HUES64 (cell line): ENCODE data around the gene MYO18A.
"Not testable (repeated sequence)": the region's sequence is repeated elsewhere in the genome, so short reads cannot be mapped to it uniquely, and the experiment has no call there.

Experiments
- H3K27ac ChIP-seq: 2 replicates; pipeline ENCODE4 v1.7.0; 2013; ENCODE audit warnings: low read depth, low read length, inconsistent platforms
- H3K27me3 ChIP-seq: 2 replicates; pipeline ENCODE4 v1.6.1; 2013; ENCODE audit warnings: mild to moderate bottlenecking, low read length; ENCODE audit not compliant: insufficient read depth
- H3K36me3 ChIP-seq: 2 replicates; pipeline ENCODE4 v1.6.1; 2013; ENCODE audit warnings: mild to moderate bottlenecking, low read length; ENCODE audit not compliant: insufficient read depth
- H3K4me1 ChIP-seq: 2 replicates; pipeline ENCODE4 v1.6.1; 2013; ENCODE audit warnings: mild to moderate bottlenecking, low read length, moderate library complexity; ENCODE audit not compliant: insufficient read depth
- H3K4me3 ChIP-seq: 2 replicates; pipeline ENCODE4 v1.5.1; 2013; ENCODE audit warnings: mild to moderate bottlenecking, low read length, moderate library complexity
- H3K9ac ChIP-seq: 2 replicates; pipeline ENCODE4 v1.6.1; 2013; ENCODE audit warnings: mild to moderate bottlenecking, low read depth, low read length
- H3K9me3 ChIP-seq: 2 replicates; pipeline ENCODE4 v1.6.1; 2013; ENCODE audit warnings: low read depth, low read length; ENCODE audit not compliant: insufficient read depth
- WGBS: fragments of 150-250, 120-280 bp; methylation state at CpG from one replicate; pipeline ENCODE4 v1.1.7; 2013; ENCODE audit warnings: missing lambda C conversion rate; 5-methylcytosine and 5-hydroxymethylcytosine counted together

Gene MYO18A

DNA sequence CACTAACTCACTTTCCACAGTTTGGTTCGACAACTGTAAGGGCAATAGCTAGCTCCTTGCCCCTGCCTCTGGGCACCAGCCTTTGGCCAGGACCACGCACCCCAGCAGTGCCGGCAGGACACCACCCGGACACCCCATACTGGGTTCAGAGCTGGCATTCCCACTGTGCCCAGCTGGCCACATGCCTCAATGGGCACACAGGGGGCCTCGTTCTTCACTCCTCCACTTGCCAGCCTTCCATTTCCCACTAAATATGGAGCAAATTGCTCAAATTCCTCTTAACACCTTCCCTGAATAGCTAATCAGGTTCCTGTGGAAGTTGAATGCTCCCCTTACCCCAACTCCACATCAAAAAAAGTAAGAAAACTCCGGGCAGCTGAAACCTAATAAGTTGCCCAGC, 84.8 kb downstream of the MYO18A start:
- Histone ChIP-seq H3K9me3 (no peaks in the 10 kb centered on the region), H3K36me3 (peaks cover 53% of the 10 kb centered on the region), H3K9ac (no peak overlapping the region), H3K4me3 (no peak overlapping the region), H3K27me3 (no peaks in the 10 kb centered on the region), H3K4me1 (no peaks in the 10 kb centered on the region), H3K27ac (no peak overlapping the region)
- 91% methylated on average over 6 of the region's 6 CpGs for WGBS

DNA sequence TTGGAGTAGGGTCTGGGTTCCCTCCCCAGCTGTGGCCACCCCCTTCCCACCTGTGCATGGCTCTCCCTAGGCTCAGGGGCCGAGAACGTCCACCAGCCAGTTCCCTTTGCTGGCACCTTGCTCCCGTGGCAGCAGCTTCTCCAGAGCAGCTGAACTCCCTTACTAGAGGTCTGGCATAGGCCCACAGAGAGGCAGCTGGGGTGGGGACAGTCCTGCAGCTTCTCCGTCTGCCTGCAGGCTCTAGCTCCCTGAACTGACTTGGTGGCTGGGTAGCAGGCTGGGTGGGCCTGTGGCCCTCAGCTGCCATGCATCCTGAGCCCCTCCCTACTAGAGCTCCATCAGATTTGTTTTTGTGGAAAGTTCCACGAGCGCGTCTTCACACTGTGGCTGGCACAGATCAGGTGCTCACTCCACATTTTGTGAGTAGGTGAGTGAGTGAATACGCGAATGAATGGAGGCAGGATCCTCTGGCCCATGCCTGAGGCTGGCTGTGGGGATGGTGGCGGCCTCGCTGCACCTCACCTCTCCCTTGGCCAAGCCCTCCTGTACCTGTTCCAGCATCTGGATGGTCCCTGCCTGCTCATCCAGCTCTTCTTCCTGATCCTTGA, 86.0 kb downstream of the MYO18A start:
- 95% methylated on average over 11 of the region's 11 CpGs for whole genome bisulfite sequencing
- H3K27me3 ChIP-seq, result no peaks in the 10 kb centered on the region

GRCh38 chr17:29093090-29093871, 86.9 kb downstream of the MYO18A start:
- Histone ChIP-seq H3K9me3 (no peaks in the 10 kb centered on the region), H3K27me3 (no peaks in the 10 kb centered on the region), H3K36me3 (peaks cover 58% of the 10 kb centered on the region), H3K9ac (no peak overlapping the region), H3K4me3 (no peak overlapping the region), H3K27ac (no peak overlapping the region), H3K4me1 (no peaks in the 10 kb centered on the region)
- 96% methylated on average over 20 of the region's 20 CpGs for WGBS

More for the DNA sequence above, 86.0 kb downstream of the MYO18A start:
- no peak overlapping the region for H3K4me3 ChIP-seq
- no peak overlapping the region for H3K9ac ChIP-seq
- no peaks in the 10 kb centered on the region for H3K4me1 ChIP-seq
- H3K9me3 ChIP-seq, result no peaks in the 10 kb centered on the region
- H3K27ac ChIP-seq, result no peak overlapping the region
- H3K36me3 ChIP-seq, result peaks cover 63% of the 10 kb centered on the region

GRCh38 chr17:29091606-29092289, 88.5 kb downstream of the MYO18A start:
- H3K4me3 ChIP-seq, result no peak overlapping the region
- WGBS, result 90% methylated on average over 13 of the region's 13 CpGs
- H3K4me1 ChIP-seq, result peaks cover 8% of the 10 kb centered on the region; the same call in 1 of the 2 replicates
- H3K27me3 ChIP-seq, result no peaks in the 10 kb centered on the region
- H3K9me3 ChIP-seq, result no peaks in the 10 kb centered on the region
- H3K27ac ChIP-seq, result no peak overlapping the region
- H3K36me3 ChIP-seq, result peaks cover 51% of the 10 kb centered on the region
- no peak overlapping the region for H3K9ac ChIP-seq

DNA sequence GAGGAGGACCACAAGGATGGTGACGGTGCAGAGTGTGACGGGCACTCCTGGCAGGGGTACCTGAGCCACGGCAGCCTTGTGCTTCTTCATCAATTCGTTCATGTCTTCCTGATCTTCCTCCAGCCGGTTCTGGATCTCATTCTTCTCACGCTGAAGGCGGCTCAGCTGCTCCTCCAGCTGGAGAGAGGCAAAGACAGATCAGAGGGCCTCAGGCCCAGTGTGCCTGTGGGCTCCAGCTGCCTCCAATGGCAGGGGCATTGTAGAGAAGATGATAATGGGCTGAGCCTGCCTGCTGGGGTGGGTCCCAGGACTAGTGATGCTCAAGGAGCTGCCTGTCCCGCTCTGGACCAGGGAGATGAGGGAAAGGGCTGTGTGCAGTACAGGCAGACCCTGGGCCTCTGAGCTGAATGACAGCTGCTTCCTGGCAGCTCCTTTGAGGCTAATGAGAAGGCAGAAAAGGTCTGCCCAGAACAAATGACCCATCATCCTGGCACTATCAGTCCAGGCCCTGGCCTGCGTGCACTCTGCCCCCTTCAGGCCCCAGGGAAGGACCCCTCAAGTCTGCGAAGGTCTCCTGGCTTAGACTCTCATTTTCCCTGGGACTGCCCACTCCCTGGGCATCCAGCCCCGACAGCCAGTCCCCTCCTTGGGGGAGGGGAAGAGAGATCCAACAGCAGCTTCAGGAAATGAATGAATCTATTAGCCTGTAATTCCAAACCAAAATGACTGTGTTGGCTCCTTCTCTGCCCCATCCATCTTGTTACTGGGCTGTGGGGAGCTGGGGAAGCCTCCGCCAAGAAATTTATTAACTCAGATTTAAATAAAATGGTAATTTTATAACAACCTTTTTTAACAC, 89.2 kb downstream of the MYO18A start:
- no peak overlapping the region for H3K9ac ChIP-seq
- 72% methylated on average over 11 of the region's 12 CpGs for WGBS
- H3K27ac ChIP-seq, result no peak overlapping the region
- H3K4me3 ChIP-seq, result no peak overlapping the region
- H3K27me3 ChIP-seq, result no peaks in the 10 kb centered on the region
- H3K9me3 ChIP-seq, result no peaks in the 10 kb centered on the region
- peaks cover 8% of the 10 kb centered on the region; the same call in 1 of the 2 replicates for H3K4me1 ChIP-seq
- peaks cover 50% of the 10 kb centered on the region for H3K36me3 ChIP-seq

- Histone ChIP-seq H3K36me3 (peaks cover 49% of the 10 kb centered on the region), H3K9ac (no peak overlapping the region), H3K27me3 (no peaks in the 10 kb centered on the region), H3K4me3 (no peak overlapping the region), H3K27ac (no peak overlapping the region), H3K4me1 (peaks cover 13% of the 10 kb centered on the region), H3K9me3 (no peaks in the 10 kb centered on the region)
- 70% methylated on average over 4 of the region's 4 CpGs for WGBS
These were observed 90.1 kb downstream of the MYO18A start for GRCh38 chr17:29090108-29090507.

DNA sequence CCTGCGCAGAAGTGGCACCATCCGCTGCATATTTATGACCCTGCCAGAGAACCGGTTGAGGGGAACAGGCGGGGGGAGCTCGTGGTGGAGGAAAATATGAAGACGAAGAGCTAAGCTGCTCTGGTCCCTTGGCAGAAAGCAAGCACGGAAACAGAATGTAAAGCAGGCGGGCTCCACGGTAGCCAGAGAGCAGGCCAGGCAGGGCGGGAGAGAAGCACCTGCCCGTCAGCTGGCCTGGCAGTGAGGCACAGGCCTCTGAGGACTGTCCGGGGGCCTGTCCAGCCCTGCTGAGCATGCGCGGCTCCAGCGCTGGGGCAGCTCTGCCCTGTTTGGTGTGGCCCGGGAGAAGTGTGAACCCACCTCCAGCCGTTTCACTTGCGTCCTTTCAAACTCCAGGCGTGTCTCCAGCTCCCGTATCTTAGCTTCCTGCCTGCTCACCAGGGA, 90.6 kb downstream of the MYO18A start:
- Histone ChIP-seq H3K9me3 (no peaks in the 10 kb centered on the region), H3K36me3 (peaks cover 48% of the 10 kb centered on the region), H3K9ac (no peak overlapping the region), H3K4me3 (no peak overlapping the region), H3K27ac (no peak overlapping the region), H3K27me3 (no peaks in the 10 kb centered on the region), H3K4me1 (peaks cover 18% of the 10 kb centered on the region)
- 87% methylated on average over 20 of the region's 20 CpGs for WGBS

GRCh38 chr17:29088782-29089181, 91.4 kb downstream of the MYO18A start:
- 97% methylated on average over 3 of the region's 3 CpGs for WGBS
- not testable (repeated sequence) for H3K27me3 ChIP-seq, H3K9me3 ChIP-seq, H3K9ac ChIP-seq, H3K4me3 ChIP-seq, H3K27ac ChIP-seq
- H3K4me1 ChIP-seq, result peaks cover 21% of the 10 kb centered on the region
- peaks cover 43% of the 10 kb centered on the region for H3K36me3 ChIP-seq

DNA sequence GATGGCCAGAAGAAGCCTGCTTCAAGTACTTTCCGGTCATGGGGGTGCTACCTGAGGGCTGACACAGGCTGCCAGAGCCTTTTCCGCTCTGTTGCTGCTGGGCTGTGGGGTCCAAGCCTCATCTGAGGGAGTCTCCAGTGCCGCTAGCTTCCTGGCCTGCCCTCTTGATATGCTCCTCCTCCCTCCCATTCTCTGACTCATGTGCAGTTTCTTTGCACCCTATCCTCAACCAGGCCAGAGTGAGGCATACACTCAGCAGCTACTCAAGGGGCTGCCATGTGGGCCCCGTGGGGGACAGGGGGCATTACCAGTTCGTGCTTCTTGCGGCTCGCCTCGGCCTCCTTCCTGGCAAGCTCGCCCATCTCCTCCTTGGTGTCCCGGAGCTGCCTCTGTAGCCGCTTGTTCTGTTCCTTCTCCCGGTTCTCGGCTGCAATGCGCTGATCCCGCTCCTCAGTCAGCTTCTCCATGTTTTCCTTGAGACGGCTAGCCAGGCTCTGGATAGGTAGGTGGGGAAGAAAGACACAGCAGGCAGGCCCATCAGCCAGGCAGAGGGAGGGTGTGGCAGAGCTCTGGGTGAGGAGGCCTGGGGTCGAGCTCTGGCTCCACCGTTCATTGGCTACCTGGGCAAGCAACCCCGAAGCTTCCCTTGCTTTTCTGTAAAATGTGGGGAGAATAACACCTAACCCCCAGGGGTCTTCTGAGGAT, 93.4 kb downstream of the MYO18A start:
- H3K4me1 ChIP-seq, result peaks cover 21% of the 10 kb centered on the region
- H3K27ac ChIP-seq, result no peak overlapping the region; the same call in 1 of the 2 replicates
- no peaks in the 10 kb centered on the region for H3K27me3 ChIP-seq
- WGBS, result 52% methylated on average over 19 of the region's 19 CpGs
- H3K4me3 ChIP-seq, result no peak overlapping the region
- no peak overlapping the region for H3K9ac ChIP-seq
- H3K9me3 ChIP-seq, result no peaks in the 10 kb centered on the region
- H3K36me3 ChIP-seq, result peaks cover 40% of the 10 kb centered on the region

DNA sequence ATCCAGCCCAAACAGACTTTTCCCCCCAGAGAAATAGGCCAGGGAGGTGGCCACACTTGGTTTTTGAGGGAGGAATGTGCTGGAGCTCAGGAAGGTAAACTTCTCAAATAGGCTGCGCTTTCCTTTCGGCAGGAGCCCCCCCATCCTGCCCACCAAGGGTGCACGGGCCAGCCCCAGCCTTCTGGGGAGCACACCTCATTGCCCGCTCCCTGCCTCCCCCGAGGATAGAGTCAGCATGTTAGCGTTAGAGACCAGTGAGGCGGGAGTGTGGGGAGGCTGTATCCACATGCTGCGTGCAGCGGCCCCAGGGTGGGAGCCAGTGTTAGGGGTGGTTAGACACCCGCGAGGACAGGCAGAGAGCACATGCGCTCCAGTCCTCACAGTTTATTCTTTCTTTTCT, 95.0 kb downstream of the MYO18A start:
- WGBS, result 83% methylated on average over 12 of the region's 12 CpGs
- Histone ChIP-seq H3K9me3 (no peaks in the 10 kb centered on the region), H3K9ac (no peak overlapping the region), H3K27ac (no peak overlapping the region), H3K4me1 (peaks cover 21% of the 10 kb centered on the region), H3K27me3 (no peaks in the 10 kb centered on the region), H3K36me3 (peaks cover 37% of the 10 kb centered on the region), H3K4me3 (no peak overlapping the region)
